ENCODE data around the gene ZNF385B.
"Not testable (repeated sequence)": the region's sequence is repeated elsewhere in the genome, so short reads cannot be mapped to it uniquely, and the experiment has no call there.

The ZNF385B gene

DNA sequence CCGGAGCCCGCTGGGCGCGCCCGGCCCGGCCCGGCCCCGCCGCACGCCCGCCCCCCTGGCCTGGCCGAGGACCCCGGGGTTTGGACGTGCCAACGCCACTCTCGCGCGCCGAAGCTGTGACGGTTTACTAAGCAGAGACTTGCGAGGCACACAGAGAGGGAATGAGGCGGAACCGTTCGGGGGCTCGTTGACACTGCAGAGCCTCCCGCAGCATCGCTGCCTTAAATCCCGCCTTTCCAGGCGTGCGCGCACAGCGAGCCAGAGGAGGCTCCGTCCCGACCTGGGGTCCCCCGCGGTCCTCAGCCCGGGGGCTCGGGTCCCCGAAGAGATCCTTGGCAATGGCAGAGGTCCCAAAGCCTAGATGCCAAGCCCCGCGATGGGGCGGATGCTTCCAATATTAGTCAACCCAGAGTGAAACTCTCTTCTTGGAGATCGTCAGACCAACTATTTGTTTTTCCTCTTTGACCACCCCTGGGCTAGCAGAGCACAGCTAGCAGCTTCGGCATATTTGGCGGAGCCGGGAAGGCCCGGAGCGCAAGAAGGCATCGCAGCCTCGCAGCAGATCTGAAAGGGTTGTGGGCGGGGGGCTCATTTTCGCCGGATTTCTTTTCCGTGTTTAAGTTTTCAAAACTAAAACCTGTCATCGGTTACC is at the start of gene ZNF385B:
ZNF385B (minus strand) TSS at position 197 of the 652 bp plus-strand sequence.
- DNase-seq: peak; percentile 14

DNA sequence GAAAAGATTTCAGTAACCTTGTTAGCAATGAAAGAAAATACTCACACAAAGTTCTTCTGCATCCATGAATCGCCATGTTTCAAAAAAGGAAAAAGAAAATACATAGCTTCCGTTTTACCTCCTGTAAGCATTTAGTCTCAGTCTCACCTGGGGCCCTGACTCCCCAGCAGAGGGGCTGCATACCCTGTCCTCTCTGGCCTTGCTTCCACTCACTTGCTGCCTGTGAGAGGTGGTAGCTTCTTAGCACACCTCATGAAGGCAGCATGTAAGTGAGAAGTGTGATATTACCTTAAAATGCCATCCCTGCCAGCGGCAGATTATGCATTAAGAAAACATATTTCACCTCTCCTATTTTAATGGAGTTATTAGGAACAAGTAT is 49.3 kb upstream of the ZNF385B start:
- DNase-seq: no peak

DNA sequence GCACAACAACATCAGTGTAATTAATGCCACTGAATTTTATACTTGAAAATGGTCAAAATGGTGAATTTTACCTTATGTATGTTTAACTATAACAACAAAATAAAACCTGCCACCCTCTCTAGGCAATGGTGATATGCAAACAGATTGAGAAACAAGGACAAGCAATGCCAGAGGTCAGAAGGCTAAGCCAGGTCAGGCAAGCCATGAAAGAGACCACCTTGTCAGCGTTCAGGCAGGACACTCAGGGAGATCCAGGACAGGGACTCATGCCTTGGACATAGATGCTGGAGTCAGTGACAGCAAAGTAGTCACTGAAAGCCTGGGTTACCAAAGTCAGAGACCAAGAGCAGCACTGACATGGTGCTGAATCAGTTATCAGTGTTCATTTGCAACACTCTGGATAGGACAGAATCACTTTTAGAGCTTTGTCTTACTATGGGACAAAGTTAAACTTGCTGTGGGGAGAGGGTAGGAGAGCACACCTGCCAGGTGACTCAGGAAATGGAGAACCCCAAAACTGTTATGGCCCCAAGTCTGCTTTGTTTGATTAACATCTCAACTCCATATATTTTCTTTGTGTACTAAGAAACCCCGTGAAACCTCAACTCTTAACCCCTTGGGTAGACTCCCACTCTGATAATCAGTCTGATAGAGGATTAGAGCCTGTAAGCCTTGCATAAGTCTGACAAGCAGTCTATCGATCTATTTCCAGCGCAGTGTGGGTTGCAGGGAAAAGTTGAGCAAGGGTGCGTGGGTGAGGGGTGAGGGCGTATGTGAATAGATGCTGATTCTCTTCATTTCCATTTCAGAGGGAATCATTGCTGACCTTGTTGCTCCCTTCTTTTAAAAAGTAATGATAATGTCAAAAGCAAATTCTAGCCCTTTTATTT is 48.7 kb upstream of the ZNF385B start:
- no peak for DNase-seq

DNA sequence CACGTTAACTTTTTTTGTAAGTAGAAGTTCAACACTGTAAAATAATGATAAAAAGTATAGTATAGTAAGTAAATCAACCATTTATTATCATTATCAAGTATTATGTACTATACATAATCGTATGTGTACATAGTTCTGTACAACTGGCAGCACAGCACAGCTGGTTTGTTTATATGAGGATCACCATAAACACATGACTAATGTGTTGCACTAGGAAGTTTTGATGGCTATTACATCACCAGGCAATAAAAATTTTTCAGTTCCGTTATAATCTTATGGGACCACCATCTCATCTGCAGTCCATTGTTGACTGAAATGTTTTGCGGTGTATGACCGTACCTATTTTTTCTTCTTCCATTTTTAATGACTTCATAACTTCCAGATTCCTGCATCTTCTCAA is 39.2 kb upstream of the ZNF385B start:
- DNase-seq: no peak

DNA sequence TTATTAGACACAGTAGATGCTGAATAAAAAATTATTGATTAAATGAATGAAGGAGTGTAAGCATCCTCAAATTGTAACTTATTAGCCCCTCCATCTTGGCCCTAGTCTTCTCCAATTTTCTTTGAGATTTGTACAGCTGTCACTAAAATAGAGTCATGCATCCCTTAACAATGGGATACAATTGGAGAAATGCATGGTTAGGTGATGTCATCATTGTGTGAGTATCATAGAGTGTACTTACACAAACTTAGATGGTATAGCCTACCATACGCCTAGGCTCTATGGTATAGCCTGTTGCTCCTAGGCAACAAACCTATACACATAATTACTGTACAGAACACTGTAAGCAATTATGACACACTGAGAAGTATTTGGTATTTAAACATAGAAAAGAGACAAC is 38.3 kb upstream of the ZNF385B start:
- DNase-seq: no peak

DNA sequence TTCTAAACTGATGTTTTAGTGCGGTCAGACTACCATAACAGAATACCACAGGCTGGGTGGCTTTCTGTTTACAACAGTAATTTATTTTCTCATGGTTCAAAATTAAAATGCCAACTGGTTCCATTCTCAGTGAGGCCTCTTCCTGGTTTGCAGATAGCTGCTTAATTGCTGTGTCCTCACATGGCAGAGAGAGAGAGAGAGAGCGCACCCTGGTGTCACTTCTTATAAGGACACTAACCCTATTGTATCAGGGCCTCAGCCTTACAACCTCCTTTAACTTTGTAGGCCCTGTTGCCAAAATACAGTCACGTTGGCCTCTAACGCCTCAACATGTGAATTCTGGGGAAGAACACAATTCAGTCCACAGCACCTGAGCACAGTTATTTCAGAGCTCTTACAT is 37.5 kb upstream of the ZNF385B start:
- DNase-seq: peak; percentile 19

DNA sequence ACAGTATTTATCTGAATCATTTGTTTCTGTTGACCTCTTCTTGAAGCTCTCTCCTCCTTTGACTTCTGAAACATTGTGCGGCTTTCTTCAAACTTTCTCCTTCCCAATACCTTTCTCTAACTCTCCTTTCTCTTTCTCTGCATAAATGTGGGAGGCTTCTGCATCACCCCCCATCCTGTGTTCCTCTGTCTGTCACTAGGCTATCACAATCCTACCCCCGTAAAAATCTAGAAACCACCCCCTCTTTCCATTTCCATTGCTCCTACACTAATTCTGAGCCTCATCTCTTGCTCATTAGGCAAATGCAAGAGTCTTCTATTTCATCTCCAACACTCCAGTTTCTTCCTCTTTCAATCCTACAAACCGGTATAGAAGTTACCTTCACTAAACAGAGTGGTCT is 32.2 kb upstream of the ZNF385B start:
- no peak for DNase-seq

DNA sequence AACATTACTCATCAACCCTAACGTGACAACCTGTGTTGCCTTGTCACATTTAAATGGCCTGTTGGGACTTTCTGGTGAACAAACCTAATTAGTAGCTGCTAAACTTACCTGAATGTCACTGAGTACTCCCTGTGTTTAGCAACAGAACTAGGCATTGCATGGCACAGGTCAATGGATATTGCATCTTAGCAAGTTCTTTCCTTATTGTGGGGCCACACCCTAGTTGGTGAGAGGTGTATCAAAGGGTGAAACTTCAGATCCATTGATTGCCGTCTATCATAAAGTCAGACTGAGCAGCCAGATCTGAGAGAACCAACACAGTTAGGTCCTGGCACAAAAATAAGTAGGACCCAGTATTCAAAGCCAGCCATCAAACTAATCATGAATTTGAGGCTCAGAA is 29.8 kb upstream of the ZNF385B start:
- no peak for DNase-seq

DNA sequence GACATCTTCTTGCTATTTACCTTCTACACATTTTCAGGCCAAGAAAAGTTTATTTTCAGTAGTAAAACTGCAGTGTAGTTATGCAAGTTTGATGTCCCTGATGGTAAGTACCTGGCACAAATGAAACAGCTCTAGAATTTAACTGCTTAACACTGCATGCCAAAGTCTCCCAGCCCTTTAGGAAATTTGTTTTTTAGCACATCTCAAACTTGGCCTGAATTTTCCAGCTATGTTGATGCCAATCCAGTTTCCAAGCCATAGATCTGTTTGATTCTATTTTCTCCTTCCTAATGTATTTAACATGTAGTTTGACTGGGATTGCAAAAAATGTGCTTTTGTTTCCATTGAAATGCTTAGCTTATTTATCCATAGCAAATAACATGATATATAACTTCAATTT is 29.3 kb upstream of the ZNF385B start:
- DNase-seq: no peak

DNA sequence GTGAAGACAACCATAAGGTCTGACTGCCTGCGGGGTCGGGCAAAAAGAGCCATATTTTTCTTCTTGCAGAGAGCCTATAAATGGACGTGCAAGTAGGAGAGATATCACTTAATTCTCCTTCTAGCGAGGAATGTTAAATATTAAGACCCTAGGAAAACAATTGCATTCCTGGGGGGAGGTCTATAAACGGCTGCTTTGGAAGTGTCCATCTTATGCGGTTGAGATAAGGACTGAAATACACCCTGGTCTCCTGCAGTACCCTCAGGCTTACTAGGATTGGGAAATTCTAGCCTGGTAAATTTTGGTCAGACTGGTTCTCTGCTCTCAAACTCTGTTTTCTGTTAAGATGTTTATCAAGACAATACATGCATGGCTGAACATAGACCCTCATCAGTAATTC is 27.2 kb upstream of the ZNF385B start:
- not testable (repeated sequence) for DNase-seq

DNA sequence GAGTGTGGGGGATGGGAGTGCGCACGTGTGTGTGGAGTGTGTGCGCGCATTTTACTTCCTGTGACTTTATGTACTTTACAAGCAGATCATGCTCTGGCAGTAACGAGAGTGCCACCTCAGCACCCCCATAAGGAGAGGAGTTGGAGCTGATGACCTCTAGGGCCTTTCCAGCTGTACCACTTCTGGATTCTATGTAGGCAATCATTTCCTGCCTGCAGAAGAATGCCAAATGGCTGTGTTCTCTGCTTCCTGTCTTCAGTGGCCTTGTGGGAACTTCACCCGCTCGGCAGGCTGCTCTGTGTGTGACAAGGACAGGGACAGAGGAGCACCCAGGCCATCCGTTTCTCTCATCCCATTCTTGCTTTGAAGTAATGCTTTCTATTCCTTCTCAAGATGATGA is 22.8 kb upstream of the ZNF385B start:
- no peak for DNase-seq

DNA sequence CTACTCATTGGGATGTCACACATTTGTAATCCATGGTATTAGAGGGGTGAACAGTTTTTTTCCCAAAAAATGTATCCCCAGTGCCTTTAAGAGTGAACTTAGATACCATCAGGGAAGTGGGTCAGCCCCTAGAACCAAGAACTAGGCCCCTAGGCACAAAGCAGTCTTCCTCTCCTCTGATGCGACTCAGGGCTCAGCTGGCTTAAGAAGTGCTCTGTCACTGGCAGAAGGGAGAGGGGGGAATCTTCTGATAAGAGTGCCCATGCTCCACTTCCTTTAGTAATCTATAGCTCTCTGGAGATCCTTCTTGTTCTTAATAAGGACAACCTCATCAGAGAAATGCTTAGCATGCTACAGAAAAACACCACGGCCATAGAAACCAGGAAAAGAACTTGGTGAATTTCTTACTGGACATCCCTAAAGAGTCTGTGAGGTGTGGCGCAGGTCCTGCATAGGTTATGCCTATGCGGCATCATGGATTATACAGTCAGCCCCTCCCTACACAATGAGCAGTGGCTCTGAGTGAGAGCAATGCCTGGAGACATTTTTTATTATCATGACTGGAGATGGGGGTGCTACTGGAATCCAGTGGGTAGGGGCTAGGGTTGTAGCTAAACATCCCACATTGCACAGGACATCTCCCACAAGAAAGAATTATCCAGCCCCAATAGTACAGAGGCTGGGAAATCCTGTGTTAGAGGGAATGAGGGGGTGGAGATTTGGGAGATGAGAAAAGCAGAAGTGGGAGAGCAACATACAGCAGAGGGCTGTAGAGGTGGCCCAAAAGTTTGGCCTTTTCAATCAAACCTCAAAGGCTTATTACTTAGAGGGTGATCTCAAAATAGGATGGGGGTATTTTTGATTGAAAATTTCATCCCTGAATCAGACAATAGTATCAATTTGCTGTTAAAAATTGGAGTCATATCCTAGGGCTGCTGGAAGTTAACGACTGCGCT is 21.7 kb upstream of the ZNF385B start:
- no peak for DNase-seq

DNA sequence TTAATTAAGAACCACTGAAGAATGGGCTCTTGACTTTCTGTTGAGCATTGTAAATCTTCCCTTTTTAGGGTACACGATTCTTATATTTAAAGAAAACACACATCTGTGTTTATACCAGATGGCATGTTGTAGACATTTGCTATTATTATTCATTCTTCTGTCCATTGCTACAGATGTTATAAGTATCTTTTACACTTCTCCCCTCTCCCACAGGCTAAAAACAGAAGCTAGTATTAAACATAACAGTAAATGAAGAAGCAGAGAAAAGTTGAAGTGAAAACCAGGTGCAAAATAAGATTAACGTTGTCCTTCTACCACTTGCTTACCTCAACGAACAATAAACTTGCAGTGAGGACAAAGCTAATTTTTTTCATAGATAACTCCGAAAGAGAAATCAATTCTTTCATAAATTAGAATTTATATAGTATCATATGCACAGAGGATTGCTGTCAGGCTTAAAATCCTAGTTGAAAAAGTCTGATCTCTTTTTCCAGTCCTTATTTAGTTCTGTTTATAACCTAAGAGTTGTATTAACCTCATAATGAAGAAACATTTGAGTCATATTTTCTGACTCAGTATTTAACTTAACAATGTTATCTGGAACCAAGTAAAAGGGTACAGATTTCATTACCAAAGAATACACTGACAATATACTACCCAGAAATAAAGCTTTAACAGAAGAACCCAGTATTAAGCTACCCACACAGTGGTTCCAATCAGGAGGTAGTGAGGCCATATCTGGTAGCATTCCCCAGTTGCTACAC is 16.4 kb upstream of the ZNF385B start:
- DNase-seq: no peak

DNA sequence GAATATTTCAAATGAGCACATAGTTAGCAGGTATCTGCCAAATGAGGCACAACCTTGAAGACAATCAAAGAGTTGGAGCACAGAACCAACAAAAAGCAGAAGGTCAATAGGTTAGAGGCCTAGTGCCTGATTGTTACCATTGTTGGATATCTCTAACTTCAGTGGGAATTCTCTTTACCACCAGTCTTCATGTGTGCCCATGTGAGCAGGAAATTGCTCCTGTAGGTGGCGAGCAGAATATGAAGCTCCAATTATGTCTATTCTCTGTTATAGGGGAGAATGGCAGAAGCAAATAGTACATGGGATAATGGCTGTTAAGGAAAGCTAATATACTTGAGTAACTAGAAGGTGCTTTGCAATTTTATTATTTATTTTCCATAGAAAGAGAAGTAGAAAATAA is 14.9 kb upstream of the ZNF385B start:
- DNase-seq: no peak

DNA sequence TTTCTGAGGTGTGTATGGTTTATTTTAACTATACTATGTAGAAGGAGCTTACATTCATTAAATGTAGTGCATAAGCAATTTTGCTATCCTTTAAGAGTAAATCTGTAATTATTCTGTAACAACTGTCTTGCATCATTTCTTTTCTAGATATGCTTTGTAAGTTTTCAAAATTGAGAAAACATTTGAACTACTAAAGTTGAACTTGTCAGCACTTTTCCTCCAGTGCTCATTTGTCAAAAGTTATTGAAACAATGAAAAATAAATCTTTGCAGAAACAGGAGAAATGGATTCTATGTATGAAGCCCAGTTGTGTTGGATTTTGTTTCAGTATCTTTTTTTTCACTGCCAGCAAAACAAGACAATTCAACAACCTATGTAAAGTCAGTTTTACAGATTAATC is 14.5 kb upstream of the ZNF385B start:
- no peak for DNase-seq

DNA sequence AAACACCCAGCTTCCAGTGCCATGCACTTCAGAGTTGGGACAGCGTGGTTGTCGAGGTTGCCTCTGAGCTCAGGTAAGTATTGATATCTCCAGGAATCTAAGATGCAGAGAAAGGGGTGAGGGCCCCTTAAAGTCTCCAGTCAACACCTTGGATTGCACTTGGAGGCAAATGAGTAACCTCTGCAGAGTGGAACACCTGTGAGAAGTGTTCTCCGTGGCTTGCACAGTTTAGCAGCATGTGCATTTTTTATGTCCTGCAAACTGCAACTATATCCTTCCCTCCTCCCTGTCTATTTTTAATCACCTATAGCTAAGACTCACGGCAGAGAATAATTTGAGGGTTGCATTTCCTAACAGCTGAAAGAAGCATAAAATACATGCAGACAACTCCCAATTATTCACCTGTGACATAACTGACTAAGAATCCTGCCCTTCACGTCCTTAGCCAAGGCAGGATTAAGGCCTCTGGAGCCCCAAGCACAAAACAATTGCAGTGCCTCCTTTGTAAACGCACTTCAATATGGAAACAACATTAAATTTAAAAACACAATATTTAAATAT is 1.6 kb upstream of the ZNF385B start:
- no peak for DNase-seq

DNA sequence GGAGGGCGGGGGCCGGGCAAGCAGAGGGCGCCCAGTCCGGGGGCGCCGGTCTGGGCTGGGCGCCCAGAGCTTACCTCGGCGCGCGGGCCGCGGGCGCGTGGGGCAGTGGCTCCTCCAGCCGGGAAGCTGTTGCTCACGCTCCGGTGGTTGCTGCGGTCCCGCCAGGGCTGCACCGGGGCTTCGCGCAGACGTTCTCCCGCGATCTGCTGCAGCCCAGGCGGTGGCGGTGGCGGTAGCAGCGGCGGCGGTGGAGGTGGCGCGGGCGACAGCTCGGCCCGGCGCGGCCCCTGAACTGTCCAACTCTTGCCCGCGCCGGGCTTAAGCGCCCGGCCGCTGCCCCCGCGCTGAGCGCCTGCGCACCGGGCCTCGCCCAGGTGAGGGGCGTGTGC is 391 bp downstream of the ZNF385B start:
- peak; percentile 29 for DNase-seq

DNA sequence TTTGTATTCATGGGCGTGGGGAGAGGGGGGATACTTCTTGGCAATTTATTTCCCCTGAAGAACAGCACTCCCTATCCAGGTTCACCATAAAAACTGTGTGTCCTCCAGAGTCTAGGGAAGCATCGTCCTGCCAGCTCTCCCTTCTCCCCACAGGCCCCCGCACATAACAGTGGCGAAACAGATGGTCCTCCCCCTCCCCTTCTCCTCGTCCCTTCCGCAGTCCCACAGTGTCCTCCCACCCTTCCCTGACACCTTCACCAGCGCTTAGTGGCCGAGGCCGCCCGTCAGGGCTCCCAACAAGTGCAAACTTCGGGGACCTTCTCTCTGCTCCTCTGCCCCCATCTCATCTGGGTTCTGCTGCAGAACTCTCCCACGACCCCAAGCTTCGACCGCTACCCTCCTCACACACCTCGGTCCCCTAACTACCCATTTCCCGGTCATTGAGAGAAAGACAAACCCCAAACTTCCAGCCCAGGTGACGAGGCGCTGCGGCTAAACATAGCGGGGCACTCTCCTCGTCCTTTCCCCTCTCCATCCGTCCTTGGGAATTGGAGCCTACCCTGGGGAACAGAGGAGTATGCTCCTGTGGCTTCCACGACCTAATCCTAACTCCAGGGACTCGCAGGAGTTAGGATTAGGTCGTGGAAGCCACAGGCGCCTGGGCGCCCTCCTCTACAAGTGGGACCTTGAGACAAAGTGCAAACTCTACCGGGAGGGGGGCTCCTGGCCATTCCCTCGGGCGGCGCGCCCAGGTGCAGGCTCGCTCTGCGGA is 971 bp downstream of the ZNF385B start:
- DNase-seq: peak; percentile 29

DNA sequence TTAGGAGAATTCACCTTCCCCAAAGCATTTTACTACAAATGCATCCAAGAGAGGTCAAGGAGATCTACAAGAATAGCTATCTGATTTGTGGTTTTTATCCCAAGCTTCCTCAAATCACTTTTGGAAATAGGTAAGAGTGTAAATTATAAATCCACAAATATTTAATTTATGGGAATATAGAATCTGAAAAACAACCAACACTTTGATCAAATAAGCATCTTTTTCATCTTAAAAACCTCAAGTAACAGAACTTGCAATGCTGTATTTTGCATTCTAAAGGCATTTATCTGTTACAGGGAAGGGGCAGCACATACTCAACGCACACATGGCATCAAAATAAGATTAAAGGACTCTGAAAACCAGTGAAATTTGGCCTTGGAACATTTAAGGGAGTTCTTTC is 1.9 kb downstream of the ZNF385B start:
- no peak for DNase-seq

DNA sequence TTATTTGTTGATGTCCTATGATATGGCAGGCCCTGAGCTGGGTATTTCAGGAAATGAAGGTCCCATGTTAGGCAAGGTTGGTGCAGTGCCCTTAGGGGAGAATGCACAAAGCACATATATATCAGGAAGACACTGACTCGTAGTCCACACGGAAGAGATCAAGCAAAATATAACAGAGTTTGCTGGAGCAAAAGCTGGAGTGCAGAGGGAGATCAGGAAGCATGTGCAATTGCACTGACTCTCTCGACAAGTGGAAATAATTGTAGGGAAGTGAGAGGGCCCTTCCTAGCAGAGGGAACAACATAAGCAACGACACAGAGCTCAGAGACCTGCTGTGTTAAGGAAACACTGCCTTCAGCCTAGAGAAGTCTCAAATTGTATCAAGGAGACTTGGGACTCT is 4.2 kb downstream of the ZNF385B start:
- no peak for DNase-seq

DNA sequence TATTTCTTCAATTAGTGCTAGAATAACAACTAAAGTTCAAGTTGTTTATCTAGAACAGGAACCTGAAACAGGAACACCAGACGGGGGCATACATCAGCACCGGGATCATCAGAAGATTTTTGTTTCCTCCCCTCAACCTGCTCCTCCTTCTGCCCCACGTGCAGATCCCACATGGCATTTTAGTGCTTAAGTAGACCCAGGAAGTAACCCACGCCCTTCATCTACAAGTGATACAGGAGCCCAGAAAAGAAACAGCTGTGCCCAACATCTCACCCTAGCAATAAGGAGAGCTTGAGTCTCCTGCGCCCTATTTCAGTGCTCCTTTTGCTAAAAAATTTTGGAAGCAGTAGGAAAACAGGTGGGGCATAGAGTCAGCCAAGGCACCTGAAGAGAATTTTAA is 5.2 kb downstream of the ZNF385B start:
- no peak for DNase-seq

DNA sequence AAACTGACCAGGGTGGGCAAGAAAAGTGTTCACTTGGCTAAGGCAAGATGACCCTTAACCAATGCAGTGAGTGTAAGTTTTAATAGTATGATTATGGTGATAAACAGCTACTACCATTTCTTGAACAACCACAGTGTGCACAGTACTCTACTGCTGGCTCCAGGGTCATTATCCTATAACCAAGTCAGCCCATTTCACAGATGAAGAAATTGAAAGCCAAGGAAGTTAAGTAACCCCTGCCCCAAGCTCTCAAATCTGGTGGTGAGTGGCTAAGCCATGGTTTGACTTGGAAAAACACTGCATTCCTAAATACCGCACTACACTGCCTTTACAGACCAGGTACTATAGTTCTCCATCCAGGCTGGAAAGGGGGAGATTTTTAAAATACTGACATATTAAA is 5.7 kb downstream of the ZNF385B start:
- DNase-seq: no peak
